Measurements from ENCODE around the gene KLK7.
"Not testable (repeated sequence)": the region's sequence is repeated elsewhere in the genome, so short reads cannot be mapped to it uniquely, and the experiment has no call there.

The KLK7 gene

DNA sequence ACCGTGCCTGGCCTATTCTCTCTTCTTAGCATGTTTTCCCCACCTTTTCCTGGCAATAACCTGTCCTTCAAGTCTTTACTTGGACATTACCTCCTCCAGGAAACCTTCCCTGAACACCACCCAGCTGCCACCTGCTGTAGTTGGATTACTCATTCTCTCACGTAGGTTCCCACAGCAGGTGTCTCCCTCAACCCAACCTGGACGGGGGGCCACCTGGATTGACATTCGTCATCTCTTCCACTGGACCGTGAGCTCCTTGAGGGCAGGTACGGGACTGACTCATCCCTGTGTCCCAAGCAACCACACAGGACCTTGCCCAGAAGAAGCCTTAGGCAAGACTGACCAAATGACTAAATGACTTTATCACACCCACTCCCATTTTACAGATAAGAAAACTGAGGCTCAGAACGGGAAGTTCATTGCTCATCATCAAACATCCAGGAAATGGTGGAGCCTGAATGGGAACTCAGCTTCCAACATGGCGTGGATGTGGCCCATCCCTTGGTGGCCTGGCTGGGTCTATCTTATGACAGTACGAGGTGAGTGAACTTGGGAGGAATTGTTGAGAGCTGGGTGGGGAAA is 10.8 kb downstream of the KLK7 start:
- H3K4me2 ChIP-seq (ENCODE audit: insufficient read depth, low read length) = no peak overlapping the region
- TF ChIP-seq, protein P1, sequence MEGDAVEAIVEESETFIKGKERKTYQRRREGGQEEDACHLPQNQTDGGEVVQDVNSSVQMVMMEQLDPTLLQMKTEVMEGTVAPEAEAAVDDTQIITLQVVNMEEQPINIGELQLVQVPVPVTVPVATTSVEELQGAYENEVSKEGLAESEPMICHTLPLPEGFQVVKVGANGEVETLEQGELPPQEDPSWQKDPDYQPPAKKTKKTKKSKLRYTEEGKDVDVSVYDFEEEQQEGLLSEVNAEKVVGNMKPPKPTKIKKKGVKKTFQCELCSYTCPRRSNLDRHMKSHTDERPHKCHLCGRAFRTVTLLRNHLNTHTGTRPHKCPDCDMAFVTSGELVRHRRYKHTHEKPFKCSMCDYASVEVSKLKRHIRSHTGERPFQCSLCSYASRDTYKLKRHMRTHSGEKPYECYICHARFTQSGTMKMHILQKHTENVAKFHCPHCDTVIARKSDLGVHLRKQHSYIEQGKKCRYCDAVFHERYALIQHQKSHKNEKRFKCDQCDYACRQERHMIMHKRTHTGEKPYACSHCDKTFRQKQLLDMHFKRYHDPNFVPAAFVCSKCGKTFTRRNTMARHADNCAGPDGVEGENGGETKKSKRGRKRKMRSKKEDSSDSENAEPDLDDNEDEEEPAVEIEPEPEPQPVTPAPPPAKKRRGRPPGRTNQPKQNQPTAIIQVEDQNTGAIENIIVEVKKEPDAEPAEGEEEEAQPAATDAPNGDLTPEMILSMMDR (IDR thresholded peaks at IDR 0.05; ENCODE audit: borderline replicate concordance, extremely low read depth, low read length, poor library complexity, severe bottlenecking) = no peak
- no peak for TF ChIP-seq EZH2 (IDR thresholded peaks at IDR 0.05; ENCODE audit: borderline replicate concordance, low read depth, low read length, severe bottlenecking)

DNA sequence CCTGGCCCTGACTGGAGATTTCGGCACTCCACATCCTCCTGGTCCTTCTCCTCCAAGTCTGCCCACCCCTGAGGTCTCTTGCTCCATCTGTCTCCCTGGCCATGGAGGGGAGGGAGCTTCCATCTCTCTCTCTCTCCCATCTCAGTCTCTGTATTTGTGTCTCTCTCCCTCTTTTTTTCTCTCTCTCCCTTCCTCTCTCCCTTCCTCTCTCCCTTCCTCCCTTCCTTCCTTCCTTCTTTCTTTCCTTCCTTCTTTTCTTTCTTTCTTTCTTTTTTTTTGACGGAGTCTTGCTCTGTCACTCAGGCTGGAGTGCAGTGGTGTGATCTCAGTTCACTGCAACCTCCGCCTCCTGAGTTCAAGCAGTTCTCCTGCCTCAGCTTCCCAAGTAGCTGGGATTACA is 13.9 kb downstream of the KLK7 start:
- H3K4me2 ChIP-seq (ENCODE audit: insufficient read depth, low read length); H2AFZ ChIP-seq (ENCODE audit: low read depth, low read length); H3K27me3 ChIP-seq (ENCODE audit: insufficient read depth, low read length, poor library complexity): not testable (repeated sequence)

More for the DNA sequence above, 10.8 kb downstream of the KLK7 start:
- Histone ChIP-seq H3K79me2 (ENCODE audit: insufficient read depth, low read length) (no peaks in the 10 kb centered on the region), H3K4me3 (ENCODE audit: low read depth in 1 of 2, low read length in 2 of 2) (no peak overlapping the region), H3K36me3 (ENCODE audit: insufficient read depth, low read length) (no peaks in the 10 kb centered on the region), H3K9me3 (ENCODE audit: insufficient read depth, low read length, severe bottlenecking) (no peaks in the 10 kb centered on the region), H3K27me3 (ENCODE audit: insufficient read depth, low read length, poor library complexity) (no peaks in the 10 kb centered on the region), H3K4me1 (ENCODE audit: insufficient read depth, low read length) (no peaks in the 10 kb centered on the region), H4K20me1 (ENCODE audit: insufficient read depth, low read length) (0 out of 2 replicates have a peak, but pooled peaks cover 2% of the 10 kb centered on the region), H3K27ac (ENCODE audit: low read length) (no peak overlapping the region), H2AFZ (ENCODE audit: low read depth, low read length) (no peak overlapping the region), H3K9ac (ENCODE audit: low read depth, low read length) (no peak overlapping the region)
- ATAC-seq (ENCODE audit: insufficient read depth, low read depth) (no peak), DNase-seq (no peak)

DNA sequence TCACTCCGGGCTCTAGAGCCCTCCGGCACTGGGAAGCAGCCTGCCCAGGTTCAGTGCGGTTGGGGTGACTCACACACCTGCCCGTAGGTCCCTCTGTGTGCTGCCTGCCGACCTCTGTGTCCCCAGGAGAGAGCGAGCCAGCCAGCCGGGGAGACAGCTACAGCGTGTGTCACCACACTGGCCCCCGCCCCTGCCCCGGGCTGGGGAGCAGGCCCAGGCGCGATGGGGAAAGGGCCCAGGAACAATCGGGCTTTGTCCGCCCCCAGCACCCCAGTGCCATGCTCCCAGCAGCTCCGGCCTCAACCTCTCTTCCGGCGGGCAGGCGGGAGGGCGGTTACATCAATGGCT is 14.3 kb downstream of the KLK7 start, which contains the start of gene KLK6:
KLK6 (minus strand) TSS at position 179 of the 348 bp plus-strand sequence. CDS start 1,487 bp downstream, outside the sequence.
- H3K4me2 ChIP-seq (ENCODE audit: insufficient read depth, low read length) = no peak within 1 kb of the TSS
- H3K9me3 ChIP-seq (ENCODE audit: insufficient read depth, low read length, severe bottlenecking) = no peaks in the 10 kb centered on the region
- H3K4me1 ChIP-seq (ENCODE audit: insufficient read depth, low read length) = no peaks in the 10 kb centered on the region
- TF ChIP-seq EZH2 (IDR thresholded peaks at IDR 0.05; ENCODE audit: borderline replicate concordance, low read depth, low read length, severe bottlenecking) = no peak
- TF ChIP-seq, protein P1 (IDR thresholded peaks at IDR 0.05; ENCODE audit: borderline replicate concordance, extremely low read depth, low read length, poor library complexity, severe bottlenecking) = no peak
- 0 out of 2 replicates have a peak, but pooled peaks cover 2% of the 10 kb centered on the region for H4K20me1 ChIP-seq (ENCODE audit: insufficient read depth, low read length)
- H3K27me3 ChIP-seq (ENCODE audit: insufficient read depth, low read length, poor library complexity) = no peaks in the 10 kb centered on the region
- no peak for ATAC-seq (ENCODE audit: insufficient read depth, low read depth)
- no peaks in the 10 kb centered on the region for H3K36me3 ChIP-seq (ENCODE audit: insufficient read depth, low read length)
- no peak within 1 kb of the TSS for H3K4me3 ChIP-seq (ENCODE audit: low read depth in 1 of 2, low read length in 2 of 2)
- H3K9ac ChIP-seq (ENCODE audit: low read depth, low read length) = no peak within 1 kb of the TSS
- no peak for DNase-seq
- H3K79me2 ChIP-seq (ENCODE audit: insufficient read depth, low read length) = no peaks in the 10 kb centered on the region
- no peak within 1 kb of the TSS for H3K27ac ChIP-seq (ENCODE audit: low read length)
- H2AFZ ChIP-seq (ENCODE audit: low read depth, low read length) = no peak within 1 kb of the TSS

More for the DNA sequence above, 13.9 kb downstream of the KLK7 start:
- not testable (repeated sequence) for H3K79me2 ChIP-seq (ENCODE audit: insufficient read depth, low read length); H4K20me1 ChIP-seq (ENCODE audit: insufficient read depth, low read length); H3K27ac ChIP-seq (ENCODE audit: low read length); ATAC-seq (ENCODE audit: insufficient read depth, low read depth); H3K4me3 ChIP-seq (ENCODE audit: low read depth in 1 of 2, low read length in 2 of 2); H3K4me1 ChIP-seq (ENCODE audit: insufficient read depth, low read length); DNase-seq; H3K36me3 ChIP-seq (ENCODE audit: insufficient read depth, low read length); H3K9me3 ChIP-seq (ENCODE audit: insufficient read depth, low read length, severe bottlenecking); H3K9ac ChIP-seq (ENCODE audit: low read depth, low read length)

DNA sequence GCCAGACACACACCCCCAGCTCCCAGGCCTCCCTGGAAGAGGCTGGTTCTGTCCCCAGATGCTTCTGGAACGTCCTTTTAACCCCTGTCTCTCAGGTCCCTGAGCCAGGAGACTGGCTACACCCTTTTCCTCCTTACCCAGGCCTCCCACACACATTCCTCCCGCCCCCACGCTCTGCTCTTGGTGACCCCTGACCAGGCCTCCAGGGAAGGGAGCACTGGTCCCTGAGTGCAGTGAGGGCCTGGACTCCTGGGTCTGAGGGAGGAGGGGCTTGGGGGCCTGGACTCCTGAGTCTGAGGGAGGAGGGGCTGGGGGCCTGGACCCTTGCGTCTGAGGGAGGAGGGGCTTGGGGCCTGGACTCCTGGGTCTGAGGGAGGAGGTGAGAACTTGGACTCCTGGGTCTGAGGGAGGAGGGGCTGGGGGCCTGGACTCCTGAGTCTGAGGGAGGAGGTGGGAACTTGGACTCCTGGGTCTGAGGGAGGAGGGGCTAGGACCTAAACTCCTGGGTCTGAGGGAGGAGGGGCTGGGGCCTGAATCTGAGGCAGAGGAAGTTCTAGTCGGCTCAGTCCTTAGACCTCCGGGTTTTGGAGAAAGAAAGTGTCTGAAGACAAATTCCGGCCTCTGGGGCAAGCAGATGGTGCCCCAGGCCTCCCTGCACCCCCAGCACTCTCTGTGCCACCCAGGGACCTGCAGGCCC is 14.9 kb downstream of the KLK7 start:
- H3K27ac ChIP-seq (ENCODE audit: low read length) = no peak overlapping the region
- no peak overlapping the region for H2AFZ ChIP-seq (ENCODE audit: low read depth, low read length)
- TF ChIP-seq, protein P1 (IDR thresholded peaks at IDR 0.05; ENCODE audit: borderline replicate concordance, extremely low read depth, low read length, poor library complexity, severe bottlenecking) = no peak
- TF ChIP-seq EZH2 (IDR thresholded peaks at IDR 0.05; ENCODE audit: borderline replicate concordance, low read depth, low read length, severe bottlenecking) = no peak

More for the DNA sequence above, 14.9 kb downstream of the KLK7 start:
- Histone ChIP-seq H3K79me2 (ENCODE audit: insufficient read depth, low read length) (no peaks in the 10 kb centered on the region), H3K27me3 (ENCODE audit: insufficient read depth, low read length, poor library complexity) (no peaks in the 10 kb centered on the region), H3K36me3 (ENCODE audit: insufficient read depth, low read length) (no peaks in the 10 kb centered on the region), H3K4me3 (ENCODE audit: low read depth in 1 of 2, low read length in 2 of 2) (no peak overlapping the region), H3K9me3 (ENCODE audit: insufficient read depth, low read length, severe bottlenecking) (no peaks in the 10 kb centered on the region), H3K9ac (ENCODE audit: low read depth, low read length) (no peak overlapping the region), H4K20me1 (ENCODE audit: insufficient read depth, low read length) (0 out of 2 replicates have a peak, but pooled peaks cover 2% of the 10 kb centered on the region), H3K4me1 (ENCODE audit: insufficient read depth, low read length) (no peaks in the 10 kb centered on the region), H3K4me2 (ENCODE audit: insufficient read depth, low read length) (no peak overlapping the region)
- DNase-seq = no peak
- ATAC-seq (ENCODE audit: insufficient read depth, low read depth) = no peak

Measured in DND-41 (cell line).